Left lung (tissue), 10 donors: ENCODE measurements around the gene SYT3. TPM values are rescaled to one million over a fixed set of nuclear protein-coding genes. Genes with fewer than 3 reads are reported as not detected.
"Not testable (repeated sequence)": the region's sequence is repeated elsewhere in the genome, so short reads cannot be mapped to it uniquely, and the experiment has no call there.

Source experiments
- ATAC-seq: fragments of 200-7000 bp; cut with Tn5 transposase; one replicate; pipeline ENCODE4 v1.9.1; 2020; ENCODE audit warnings: moderate library complexity
- DNase-seq, 4 donors: peaks; one replicate each; pipeline ENCODE4 v3.0.0-alpha.2; 2013 to 2020
- H3K27ac ChIP-seq, 2 donors: fragments of 200-600 bp; sonication (generic) in 1 of 2; one replicate each; pipeline versions ENCODE4 v1.5.0 to v1.8.0; 2020 to 2021
- H3K27me3 ChIP-seq, 2 donors: fragments of 200-600 bp; sonication (generic) in 1 of 2; one replicate each; pipeline versions ENCODE4 v1.5.0 to v1.8.0; 2020 to 2021
- H3K36me3 ChIP-seq, 2 donors: fragments of 200-600 bp; sonication (generic) in 1 of 2; one replicate each; pipeline versions ENCODE4 v1.5.0 to v1.8.0; 2020 to 2021
- H3K4me1 ChIP-seq, 2 donors: fragments of 200-600 bp; one replicate each; pipeline ENCODE4 v1.8.0; 2021
- H3K4me3 ChIP-seq, 2 donors: fragments of 200-600 bp; sonication (generic) in 1 of 2; one replicate each; pipeline versions ENCODE4 v1.5.0 to v1.8.0; 2020 to 2021; ENCODE audit warnings: mild to moderate bottlenecking in 1 of 2
- H3K9me3 ChIP-seq, 2 donors: fragments of 200-600 bp; sonication (generic) in 1 of 2; one replicate each; pipeline versions ENCODE4 v1.5.0 to v1.8.0; 2020 to 2021
- intact Hi-C, 2 donors: fragments of 100-400 bp; cut with DNase I; formaldehyde crosslinking; loops; one replicate each; pipeline versions ENCODE4 v1.11.2 to v1.14.2; 2022
- polyA plus RNA-seq, 6 donors: library from polyadenylated mRNA; unstranded; fragments of 120-200 nt; gene quantifications; one replicate each; pipeline ENCODE4 v1.2.1, GENCODE V29; 2013; ENCODE audit not compliant: insufficient read length in 6 of 6
- total RNA-seq, 2 donors: library from RNA; stranded (reverse); fragmentation: NEBNext Ultra II Directional; extraction: Animal tissue kit (Norgen Biotek cat#: 25700); gene quantifications; one replicate each; pipeline ENCODE4 v1.2.1, GENCODE V29; 2021
- TF ChIP-seq, protein P1 (sequence below), 2 donors: fragments of 200-600 bp; sonication (generic) in 1 of 2; IDR thresholded peaks; one replicate each; pipeline versions ENCODE4 v1.5.0 to v1.8.0; 2021; ENCODE audit warnings: antibody characterized with exemption in 2 of 2
- donor health status: DM: no; HTN: yes; CAD: no.
- donor health status: DM: no; HTN: no; CAD: no.

Gene SYT3
- total and polyA plus RNA-seq, 8 donors: 0.08 to 1.5 (median 0.26) TPM

DNA sequence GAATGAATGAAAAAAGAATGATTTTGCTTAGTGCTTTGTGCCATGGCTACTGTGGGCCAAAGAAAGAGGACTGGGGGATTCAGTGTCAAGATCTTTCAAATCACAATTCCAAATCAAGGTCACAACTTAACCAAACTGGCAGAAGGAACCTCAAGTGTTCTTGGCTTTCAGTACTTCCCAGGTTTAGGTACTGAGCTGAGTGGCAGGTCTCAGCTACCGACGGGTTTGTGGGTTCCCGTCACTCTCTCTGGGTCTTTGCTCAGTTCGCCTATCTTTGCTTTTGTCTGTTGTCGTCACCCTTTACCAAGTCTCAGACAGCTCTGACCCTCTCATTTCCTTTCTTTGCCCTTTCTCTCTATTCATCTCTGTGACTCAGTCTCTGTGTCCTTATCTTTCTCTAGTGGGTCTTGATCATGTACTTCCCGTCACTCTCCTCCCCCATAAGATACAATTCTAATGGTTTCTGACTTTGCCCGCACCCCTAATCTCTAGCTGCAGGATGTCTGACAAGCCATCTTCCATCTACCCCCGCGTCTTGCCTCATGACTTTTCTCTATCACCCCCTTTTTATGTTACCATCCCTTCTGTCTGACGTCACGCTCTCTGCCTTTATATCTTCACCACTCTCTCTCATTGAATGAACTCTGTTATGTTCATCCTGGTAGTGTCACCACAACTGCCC, 38.1 kb downstream of the SYT3 start:
- H3K27me3 ChIP-seq: peaks cover 0 to 69% of the 10 kb centered on the region in 2 donors
- no peak for ATAC-seq

GRCh38 chr19:50599427-50599826, 40.3 kb downstream of the SYT3 start:
- TF ChIP-seq, protein P1, sequence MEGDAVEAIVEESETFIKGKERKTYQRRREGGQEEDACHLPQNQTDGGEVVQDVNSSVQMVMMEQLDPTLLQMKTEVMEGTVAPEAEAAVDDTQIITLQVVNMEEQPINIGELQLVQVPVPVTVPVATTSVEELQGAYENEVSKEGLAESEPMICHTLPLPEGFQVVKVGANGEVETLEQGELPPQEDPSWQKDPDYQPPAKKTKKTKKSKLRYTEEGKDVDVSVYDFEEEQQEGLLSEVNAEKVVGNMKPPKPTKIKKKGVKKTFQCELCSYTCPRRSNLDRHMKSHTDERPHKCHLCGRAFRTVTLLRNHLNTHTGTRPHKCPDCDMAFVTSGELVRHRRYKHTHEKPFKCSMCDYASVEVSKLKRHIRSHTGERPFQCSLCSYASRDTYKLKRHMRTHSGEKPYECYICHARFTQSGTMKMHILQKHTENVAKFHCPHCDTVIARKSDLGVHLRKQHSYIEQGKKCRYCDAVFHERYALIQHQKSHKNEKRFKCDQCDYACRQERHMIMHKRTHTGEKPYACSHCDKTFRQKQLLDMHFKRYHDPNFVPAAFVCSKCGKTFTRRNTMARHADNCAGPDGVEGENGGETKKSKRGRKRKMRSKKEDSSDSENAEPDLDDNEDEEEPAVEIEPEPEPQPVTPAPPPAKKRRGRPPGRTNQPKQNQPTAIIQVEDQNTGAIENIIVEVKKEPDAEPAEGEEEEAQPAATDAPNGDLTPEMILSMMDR (IDR thresholded peaks at IDR 0.05): no peak
- H3K4me1 ChIP-seq: no peaks in the 10 kb centered on the region
- H3K27me3 ChIP-seq: peaks cover 0 to 63% of the 10 kb centered on the region in 2 donors
- no peak overlapping the region for H3K4me3 ChIP-seq
- no peaks in the 10 kb centered on the region for H3K9me3 ChIP-seq
- no peak overlapping the region for H3K27ac ChIP-seq
- ATAC-seq (no peak), DNase-seq (no peak)
- intact Hi-C loops: no loop called here
- H3K36me3 ChIP-seq: no peaks in the 10 kb centered on the region

More for the DNA sequence above, 38.1 kb downstream of the SYT3 start:
- no peaks in the 10 kb centered on the region for H3K36me3 ChIP-seq
- no peaks in the 10 kb centered on the region for H3K4me1 ChIP-seq
- no peak overlapping the region for H3K27ac ChIP-seq
- no peak overlapping the region for H3K4me3 ChIP-seq
- H3K9me3 ChIP-seq: no peaks in the 10 kb centered on the region
- intact Hi-C loops: no loop called here
- no peak for DNase-seq
- TF ChIP-seq, protein P1 (IDR thresholded peaks at IDR 0.05): no peak

DNA sequence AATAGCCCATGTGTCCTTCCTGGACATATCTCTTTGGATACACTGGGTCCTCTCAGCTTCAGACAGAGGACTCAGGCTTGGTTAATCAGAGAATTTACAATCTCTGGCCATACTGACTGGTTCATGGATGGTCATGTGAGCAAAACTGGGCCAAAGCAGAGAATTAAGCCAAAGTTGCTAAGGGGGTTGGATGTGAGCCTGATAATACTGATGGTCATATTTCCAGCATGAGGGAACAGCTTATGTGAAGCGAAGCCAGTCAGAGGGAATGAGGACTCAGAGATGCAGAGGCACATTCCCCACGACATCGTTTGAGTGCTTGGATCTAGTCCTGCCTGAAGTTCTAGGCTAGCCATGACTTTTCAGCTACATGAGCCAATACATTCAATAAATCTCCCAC, 49.5 kb downstream of the SYT3 start:
- Histone ChIP-seq H3K27me3 (peaks cover 0 to 28% of the 10 kb centered on the region in 2 donors), H3K4me1 (no peaks in the 10 kb centered on the region), H3K36me3 (no peaks in the 10 kb centered on the region), H3K27ac (no peak overlapping the region), H3K4me3 (no peak overlapping the region), H3K9me3 (no peaks in the 10 kb centered on the region)
- intact Hi-C loops: no loop called here
- TF ChIP-seq, protein P1 (IDR thresholded peaks at IDR 0.05): no peak
- ATAC-seq: no peak
- no peak for DNase-seq

DNA sequence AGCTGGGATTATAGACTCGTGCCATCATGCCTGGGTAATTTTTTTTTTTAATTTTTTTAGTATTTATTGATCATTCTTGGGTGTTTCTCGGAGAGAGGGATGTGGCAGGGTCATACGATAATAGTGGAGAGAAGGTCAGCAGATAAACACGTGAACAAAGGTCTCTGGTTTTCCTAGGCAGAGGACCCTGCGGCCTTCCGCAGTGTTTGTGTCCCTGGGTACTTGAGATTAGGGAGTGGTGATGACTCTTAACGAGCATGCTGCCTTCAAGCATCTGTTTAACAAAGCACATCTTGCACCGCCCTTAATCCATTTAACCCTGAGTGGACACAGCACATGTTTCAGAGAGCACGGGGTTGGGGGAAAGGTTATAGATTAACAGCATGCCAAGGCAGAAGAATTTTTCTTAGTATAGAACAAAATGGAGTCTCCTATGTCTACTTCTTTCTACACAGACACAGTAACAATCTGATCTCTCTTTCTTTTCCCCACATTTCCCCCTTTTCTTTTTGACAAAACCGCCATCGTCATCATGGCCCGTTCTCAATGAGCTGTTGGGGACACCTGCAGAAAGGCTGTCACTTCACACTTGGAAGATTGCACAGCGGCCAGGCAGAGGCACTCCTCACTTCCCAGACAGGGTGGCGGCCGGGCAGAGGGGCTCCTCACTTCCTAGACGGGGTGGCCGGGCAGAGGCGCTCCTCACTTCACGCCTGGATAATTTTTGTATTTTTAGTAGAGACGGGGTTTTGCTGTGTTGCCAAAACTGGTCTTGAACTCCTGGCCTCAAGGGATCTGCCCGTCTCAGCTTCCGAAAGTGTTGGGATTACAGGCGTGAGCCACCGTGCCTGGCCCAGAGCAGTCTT, 57.7 kb downstream of the SYT3 start:
- intact Hi-C loops, H3K9me3 ChIP-seq, DNase-seq, ATAC-seq, H3K36me3 ChIP-seq, H3K27ac ChIP-seq, H3K4me1 ChIP-seq, H3K4me3 ChIP-seq: not testable (repeated sequence)
- H3K27me3 ChIP-seq: peaks cover 0 to 38% of the 10 kb centered on the region in 2 donors

DNA sequence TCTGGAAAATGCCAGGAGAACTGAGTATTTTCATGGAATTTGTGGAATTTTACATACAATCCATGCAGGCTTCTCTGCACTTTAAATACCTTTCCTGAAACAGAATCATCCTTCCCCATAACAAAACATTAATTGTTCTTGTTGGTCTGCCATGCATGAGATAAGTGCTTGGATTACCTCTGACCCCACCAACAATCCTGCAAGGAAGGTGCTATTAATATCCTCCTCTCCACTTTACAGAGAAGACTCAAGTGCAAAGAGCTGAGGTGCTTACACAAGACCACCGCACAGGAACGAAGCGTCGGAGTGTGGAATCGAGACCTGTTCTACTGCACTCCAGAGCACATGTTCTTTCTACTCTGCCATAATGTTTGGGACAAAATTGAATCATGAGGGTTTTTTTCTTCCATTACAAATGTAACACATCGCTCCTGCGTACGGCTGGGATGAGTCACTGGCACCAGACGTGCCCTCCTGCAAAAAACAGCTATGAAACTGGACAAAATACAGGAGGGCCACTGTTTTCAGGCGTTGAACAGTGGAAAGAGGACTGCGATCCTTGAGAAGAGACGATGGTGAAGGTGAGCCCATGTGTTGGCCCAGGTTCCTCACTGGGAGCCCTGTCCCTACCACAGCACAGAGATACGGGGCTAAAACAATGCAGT, 58.6 kb downstream of the SYT3 start:
- Histone ChIP-seq H3K27me3 (peaks cover 0 to 31% of the 10 kb centered on the region in 2 donors), H3K4me1 (no peaks in the 10 kb centered on the region), H3K27ac (no peak overlapping the region), H3K4me3 (no peak overlapping the region), H3K9me3 (no peaks in the 10 kb centered on the region), H3K36me3 (no peaks in the 10 kb centered on the region)
- TF ChIP-seq, protein P1 (IDR thresholded peaks at IDR 0.05): no peak
- intact Hi-C loops: no loop called here
- DNase-seq (no peak), ATAC-seq (no peak)
